ENCODE results near the gene CCDC192. TPM values are rescaled to one million over a fixed set of nuclear protein-coding genes. Genes with fewer than 3 reads are reported as not detected.
"Not testable (repeated sequence)": the region's sequence is repeated elsewhere in the genome, so short reads cannot be mapped to it uniquely, and the experiment has no call there.

CCDC192 gene
- total RNA-seq, 1 donor from 2014 or later: not detected

- H3K27me3 ChIP-seq (ENCODE audit: low read depth): no peaks in the 10 kb centered on the region
Observed at GRCh38 chr5:127840198-127840524, 137.0 kb downstream of the CCDC192 start.

GRCh38 chr5:127840809-127841208 lies 137.6 kb downstream of the CCDC192 start:
- intact Hi-C loops (cut with micrococcal nuclease): no loop called here
- H3K27me3 ChIP-seq (ENCODE audit: low read depth): no peaks in the 10 kb centered on the region
- H3K36me3 ChIP-seq: no peaks in the 10 kb centered on the region
- no peak for TF ChIP-seq CTCF (IDR thresholded peaks at IDR 0.05; ENCODE audit: borderline replicate concordance)
- no peaks in the 10 kb centered on the region for H3K9me3 ChIP-seq (replicated peaks)
- H3K4me3 ChIP-seq: no peak overlapping the region
- H3K4me1 ChIP-seq: peaks cover 9% of the 10 kb centered on the region
- no peak for DNase-seq
- H3K27ac ChIP-seq (replicated peaks): no peak overlapping the region

More at GRCh38 chr5:127840198-127840524, 137.0 kb downstream of the CCDC192 start:
- Histone ChIP-seq H3K9me3 (replicated peaks) (no peaks in the 10 kb centered on the region), H3K4me3 (no peak overlapping the region), H3K4me1 (peaks cover 9% of the 10 kb centered on the region), H3K27ac (replicated peaks) (no peak overlapping the region), H3K36me3 (no peaks in the 10 kb centered on the region)
- TF ChIP-seq CTCF (IDR thresholded peaks at IDR 0.05; ENCODE audit: borderline replicate concordance): no peak
- intact Hi-C loops (cut with micrococcal nuclease): no loop called here
- DNase-seq: no peak

GRCh38 chr5:127844581-127845021 lies 141.4 kb downstream of the CCDC192 start:
- no peak for TF ChIP-seq CTCF (IDR thresholded peaks at IDR 0.05; ENCODE audit: borderline replicate concordance)
- no peak overlapping the region for H3K4me3 ChIP-seq
- peak; percentile 62 for DNase-seq
- H3K27ac ChIP-seq (replicated peaks): peak overlapping the region; percentile 39
- no peaks in the 10 kb centered on the region for H3K36me3 ChIP-seq
- intact Hi-C loops (cut with micrococcal nuclease): no loop called here
- no peaks in the 10 kb centered on the region for H3K27me3 ChIP-seq (ENCODE audit: low read depth)
- H3K9me3 ChIP-seq (replicated peaks): no peaks in the 10 kb centered on the region
- peaks cover 9% of the 10 kb centered on the region for H3K4me1 ChIP-seq

GRCh38 chr5:127846884-127847283 lies 143.7 kb downstream of the CCDC192 start:
- Histone ChIP-seq H3K4me1 (peaks cover 9% of the 10 kb centered on the region), H3K27ac (replicated peaks) (no peak overlapping the region), H3K36me3 (no peaks in the 10 kb centered on the region), H3K27me3 (ENCODE audit: low read depth) (no peaks in the 10 kb centered on the region), H3K9me3 (replicated peaks) (no peaks in the 10 kb centered on the region), H3K4me3 (no peak overlapping the region)
- DNase-seq: no peak
- no peak for TF ChIP-seq CTCF (IDR thresholded peaks at IDR 0.05; ENCODE audit: borderline replicate concordance)
- intact Hi-C loops (cut with micrococcal nuclease): no loop called here

GRCh38 chr5:127847641-127848040 lies 144.4 kb downstream of the CCDC192 start:
- intact Hi-C loops (cut with micrococcal nuclease): not testable (repeated sequence)

GRCh38 chr5:127848098-127848497 lies 144.9 kb downstream of the CCDC192 start:
- Histone ChIP-seq H3K36me3 (no peaks in the 10 kb centered on the region), H3K27ac (replicated peaks) (no peak overlapping the region), H3K4me1 (peaks cover 9% of the 10 kb centered on the region), H3K4me3 (no peak overlapping the region), H3K9me3 (replicated peaks) (no peaks in the 10 kb centered on the region), H3K27me3 (ENCODE audit: low read depth) (no peaks in the 10 kb centered on the region)
- DNase-seq: no peak
- intact Hi-C loops (cut with micrococcal nuclease): no loop called here
- no peak for TF ChIP-seq CTCF (IDR thresholded peaks at IDR 0.05; ENCODE audit: borderline replicate concordance)

More at GRCh38 chr5:127847641-127848040, 144.4 kb downstream of the CCDC192 start:
- not testable (repeated sequence) for H3K27me3 ChIP-seq (ENCODE audit: low read depth); H3K36me3 ChIP-seq; H3K9me3 ChIP-seq (replicated peaks); DNase-seq; H3K4me1 ChIP-seq; H3K27ac ChIP-seq (replicated peaks); H3K4me3 ChIP-seq
